T-cell (primary cell): Measurements from ENCODE around the gene ITGA4. TPM values are rescaled to one million over a fixed set of nuclear protein-coding genes. Genes with fewer than 3 reads are reported as not detected.

Source experiments
- ATAC-seq, 4 experiments: fragments of 200-7000 bp in 3 of 4; fragments of 150-1000 bp in 1 of 4; cut with Tn5 transposase; replicated peaks in 1 of 4; 1 replicate in 3 of 4; 2 replicates in 1 of 4; pipeline ENCODE4 v1.10.0; 2021; ENCODE audit warnings: moderate library complexity in 3 of 4, mild to moderate bottlenecking in 2 of 4, moderate number of reproducible peaks in 1 of 4
- CTCF ChIA-PET, 2 donors: fragments of 300-600 bp; sonication (Branson Sonifier 250); formaldehyde crosslinking; loops; one replicate each; lab custom pipeline; 2022; ENCODE audit warnings: antibody characterized with exemption in 2 of 2; lab: Charles Lee
- POLR2A ChIA-PET, 2 donors: fragments of 300-600 bp; sonication (Branson Sonifier 250); formaldehyde crosslinking; loops; one replicate each; lab custom pipeline; 2022; ENCODE audit warnings: antibody characterized with exemption in 2 of 2; lab: Charles Lee
- DNase-seq, 35 experiments: peaks; one replicate each; pipeline versions ENCODE4 v3.0.0 to v3.0.0-alpha.2; 2013 to 2023
- H3K27ac ChIP-seq: one replicate; pipeline ENCODE4 v1.5.1; 2013; ENCODE audit warnings: low read length
- H3K27me3 ChIP-seq, 2 experiments: replicated peaks in 1 of 2; 1 replicate in 1 of 2; 2 replicates in 1 of 2; pipeline versions ENCODE4 v1.6.1 to v1.7.0; 2013; ENCODE audit warnings: low read length in 1 of 2, mixed read lengths in 1 of 2; ENCODE audit not compliant: control insufficient read depth in 2 of 2, insufficient read depth in 2 of 2; ENCODE audit errors: extremely low read depth in 1 of 2
- H3K36me3 ChIP-seq, 2 donors: 1 replicate in 1 of 2; 2 replicates in 1 of 2; pipeline versions ENCODE4 v1.6.1 to v1.7.0; 2013; ENCODE audit warnings: low read length in 1 of 2; ENCODE audit not compliant: control insufficient read depth in 2 of 2, insufficient read depth in 1 of 2; ENCODE audit errors: extremely low read depth in 1 of 2
- H3K4me1 ChIP-seq, 2 experiments: 1 replicate in 1 of 2; 2 replicates in 1 of 2; pipeline versions ENCODE4 v1.6.1 to v1.7.0; 2013; ENCODE audit warnings: low read length in 2 of 2, mixed read lengths in 1 of 2; ENCODE audit not compliant: insufficient read depth in 2 of 2, control insufficient read depth in 1 of 2; ENCODE audit errors: extremely low read depth in 1 of 2
- H3K4me3 ChIP-seq, 2 donors: 1 replicate in 1 of 2; 2 replicates in 1 of 2; pipeline versions ENCODE4 v1.5.1 to v1.7.0; 2013; ENCODE audit warnings: mild to moderate bottlenecking in 2 of 2, low read length in 1 of 2, moderate library complexity in 1 of 2; ENCODE audit not compliant: control insufficient read depth in 1 of 2; ENCODE audit errors: extremely low read depth in 1 of 2
- H3K9me3 ChIP-seq: 2 replicates; pipeline ENCODE4 v1.7.0; 2013
- H3K27ac Mint-ChIP-seq, 2 donors: one replicate each; pipeline ENCODE4 v1.8.0; 2020 to 2021; ENCODE audit warnings: mild to moderate bottlenecking in 2 of 2, mixed read lengths in 2 of 2
- H3K27me3 Mint-ChIP-seq, 2 donors: one replicate each; pipeline ENCODE4 v1.8.0; 2021 to 2022; ENCODE audit warnings: mixed read lengths in 2 of 2
- H3K36me3 Mint-ChIP-seq: one replicate; pipeline ENCODE4 v1.8.0; 2021; ENCODE audit warnings: mixed read lengths
- H3K4me1 Mint-ChIP-seq, 3 donors: one replicate each; pipeline ENCODE4 v1.8.0; 2020 to 2022; ENCODE audit warnings: mixed read lengths in 3 of 3, mild to moderate bottlenecking in 1 of 3
- H3K4me3 Mint-ChIP-seq, 3 donors: one replicate each; pipeline ENCODE4 v1.8.0; 2020 to 2022; ENCODE audit warnings: mild to moderate bottlenecking in 3 of 3, mixed read lengths in 3 of 3, moderate library complexity in 3 of 3
- H3K9me3 Mint-ChIP-seq, 3 donors: one replicate each; pipeline ENCODE4 v1.8.0; 2020 to 2022; ENCODE audit warnings: mixed read lengths in 3 of 3
- WGBS: methylation state at CpG from one replicate; pipeline ENCODE4 v1.1.5; 2013; ENCODE audit warnings: missing lambda C conversion rate; ENCODE audit not compliant: insufficient coverage; 5-methylcytosine and 5-hydroxymethylcytosine counted together
- total RNA-seq, 35 experiments: library from RNA in 6 of 35; stranded (reverse) in 6 of 35; fragments of 120-200 nt in 1 of 35; gene quantifications; one replicate each; pipeline versions ENCODE4 v1.2.1 to v1.2.4 and lab custom pipeline; 2013 to 2026

ITGA4 gene
- total RNA-seq (100 to 1,000 TPM; 150 to 318 (median 255) TPM), total RNA-seq (lab: John Stamatoyannopoulos, UW) (95.0 to 932 (median 389) reads per million in 29 experiments)
- 545 TPM for total RNA-seq (2013)

DNA sequence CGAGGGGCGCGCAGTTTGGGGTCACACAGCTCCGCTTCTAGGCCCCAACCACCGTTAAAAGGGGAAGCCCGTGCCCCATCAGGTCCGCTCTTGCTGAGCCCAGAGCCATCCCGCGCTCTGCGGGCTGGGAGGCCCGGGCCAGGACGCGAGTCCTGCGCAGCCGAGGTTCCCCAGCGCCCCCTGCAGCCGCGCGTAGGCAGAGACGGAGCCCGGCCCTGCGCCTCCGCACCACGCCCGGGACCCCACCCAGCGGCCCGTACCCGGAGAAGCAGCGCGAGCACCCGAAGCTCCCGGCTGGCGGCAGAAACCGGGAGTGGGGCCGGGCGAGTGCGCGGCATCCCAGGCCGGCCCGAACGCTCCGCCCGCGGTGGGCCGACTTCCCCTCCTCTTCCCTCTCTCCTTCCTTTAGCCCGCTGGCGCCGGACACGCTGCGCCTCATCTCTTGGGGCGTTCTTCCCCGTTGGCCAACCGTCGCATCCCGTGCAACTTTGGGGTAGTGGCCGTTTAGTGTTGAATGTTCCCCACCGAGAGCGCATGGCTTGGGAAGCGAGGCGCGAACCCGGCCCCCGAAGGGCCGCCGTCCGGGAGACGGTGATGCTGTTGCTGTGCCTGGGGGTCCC, at the start of gene ITGA4:
ITGA4 (plus strand) TSS at position 266 of the 620 bp plus-strand sequence; CDS start at position 535, 269 bp downstream.
- Histone ChIP-seq H3K27ac (peak within 1 kb of the TSS; percentile 98), H3K36me3 (no peaks in the 10 kb centered on the region), H3K9me3 (no peaks in the 10 kb centered on the region), H3K4me1 (peaks cover 17 to 44% of the 10 kb centered on the region in 2 experiments), H3K27me3 (no peaks in the 10 kb centered on the region), H3K4me3 (peak within 1 kb of the TSS; percentile 84 to 97)
- CTCF ChIA-PET, result interaction anchor here (0.6 to 4.2 kb wide), 16 partner anchors 9 to 353 kb away, joined by 3 to 37 read pairs (median 3); no protein-coding TSS in a partner anchor
- 0% methylated on average over 58 of the region's 67 CpGs for WGBS
- peak within 1 kb of the TSS; percentile 94 to 98 for H3K27ac Mint-ChIP-seq
- no peaks in the 10 kb centered on the region for H3K27me3 Mint-ChIP-seq
- ATAC-seq (peak; percentile 84 to 90 (median 88)), DNase-seq (peak; percentile 66 to 92 (median 82))
- no peaks in the 10 kb centered on the region for H3K9me3 Mint-ChIP-seq
- POLR2A ChIA-PET, result interaction anchor here (0.6 to 1.2 kb wide), 7 partner anchors 9 to 334 kb away, joined by 3 to 6 read pairs (median 4); no protein-coding TSS in a partner anchor
- H3K36me3 Mint-ChIP-seq, result peaks cover 25% of the 10 kb centered on the region
- peak within 1 kb of the TSS; percentile 90 to 97 (median 94) for H3K4me3 Mint-ChIP-seq
- H3K4me1 Mint-ChIP-seq, result peaks cover 43 to 70% (median 49%) of the 10 kb centered on the region in 3 donors

DNA sequence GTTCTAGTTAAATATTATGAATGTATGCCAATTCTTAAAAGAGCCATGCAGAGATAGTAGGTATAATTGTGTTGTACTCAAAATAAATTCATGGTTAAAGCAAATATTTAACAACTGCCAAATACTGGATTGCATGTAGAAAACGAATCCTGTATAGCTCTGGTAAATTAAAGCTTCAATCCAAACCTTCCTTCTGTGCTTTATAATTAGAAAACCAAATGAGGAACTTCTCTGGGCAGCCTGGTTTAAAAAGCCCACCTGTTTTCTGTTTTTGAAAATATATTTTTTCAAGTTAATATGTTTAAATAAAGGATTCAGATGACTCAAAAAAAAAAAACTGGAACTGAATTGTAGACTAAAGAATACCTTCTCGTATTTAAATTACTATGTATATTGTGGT, 48.3 kb upstream of the ITGA4 start:
- H3K9me3 ChIP-seq, result no peaks in the 10 kb centered on the region
- CTCF ChIA-PET, result no interaction called here
- no peak overlapping the region for H3K4me3 Mint-ChIP-seq
- H3K36me3 Mint-ChIP-seq, result peaks cover 25% of the 10 kb centered on the region
- DNase-seq (no peak), ATAC-seq (no peak)
- no peak overlapping the region for H3K27ac Mint-ChIP-seq
- POLR2A ChIA-PET, result interaction anchor here in 1 of 2 donors (0.7 kb wide), 1 partner anchor 12 kb away, joined by 6 read pairs; no protein-coding TSS in a partner anchor
- no peaks in the 10 kb centered on the region for H3K27me3 Mint-ChIP-seq
- peaks cover 6 to 10% (median 9%) of the 10 kb centered on the region in 3 donors for H3K9me3 Mint-ChIP-seq
- no peaks in the 10 kb centered on the region for H3K36me3 ChIP-seq
- WGBS, result no CpG with 5 or more reads among the region's 2 CpGs
- H3K4me3 ChIP-seq, result no peak overlapping the region
- no peaks in the 10 kb centered on the region for H3K27me3 ChIP-seq
- H3K4me1 ChIP-seq, result no peaks in the 10 kb centered on the region
- H3K4me1 Mint-ChIP-seq, result peaks cover 5 to 24% (median 16%) of the 10 kb centered on the region in 3 donors
- no peak overlapping the region for H3K27ac ChIP-seq

DNA sequence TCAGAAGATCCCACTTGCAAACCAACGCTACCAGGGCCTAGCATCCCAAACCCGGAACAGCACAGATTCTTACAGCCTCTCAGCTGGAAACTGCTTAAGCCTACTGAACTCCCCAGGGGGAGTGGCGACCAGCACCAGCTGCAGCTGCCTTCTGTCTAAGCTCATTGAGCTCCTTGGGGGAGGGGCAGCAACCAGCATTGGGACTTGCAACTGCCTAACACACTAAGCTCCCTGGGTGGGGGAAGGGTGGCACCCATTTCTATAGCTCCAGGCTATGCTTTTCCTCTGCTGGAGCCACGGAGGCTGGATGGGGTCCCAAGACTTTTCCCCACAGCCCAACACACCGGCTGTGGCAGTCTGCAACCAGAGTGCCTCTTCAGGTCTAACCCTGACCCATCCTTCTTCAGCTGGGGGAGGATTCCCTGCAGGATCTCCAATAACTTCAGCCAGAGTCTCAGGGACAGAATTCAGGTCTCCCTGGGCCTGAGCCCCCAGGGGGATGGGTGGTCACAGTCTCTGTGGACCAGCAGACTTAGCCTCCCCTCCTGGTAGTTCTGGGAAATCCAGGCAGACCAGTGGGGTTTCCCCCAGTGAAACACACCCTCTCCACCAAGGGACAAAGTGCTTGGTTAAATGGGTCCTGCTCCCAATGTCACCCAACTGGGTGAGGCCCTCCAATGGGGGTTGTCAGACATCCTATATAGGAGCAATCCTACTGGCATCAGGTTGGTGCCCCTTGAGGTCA, 45.9 kb upstream of the ITGA4 start:
- peaks cover 9 to 30% (median 21%) of the 10 kb centered on the region in 3 donors for H3K9me3 Mint-ChIP-seq
- no peaks in the 10 kb centered on the region for H3K9me3 ChIP-seq
- 75% methylated on average over 4 of the region's 5 CpGs for WGBS
- DNase-seq (peak in 1 of 35 experiments; percentile 15), ATAC-seq (no peak)
- no peaks in the 10 kb centered on the region for H3K36me3 ChIP-seq
- H3K27me3 Mint-ChIP-seq, result no peaks in the 10 kb centered on the region
- H3K4me3 ChIP-seq, result no peak overlapping the region
- H3K4me3 Mint-ChIP-seq, result no peak overlapping the region
- CTCF ChIA-PET, result no interaction called here
- H3K36me3 Mint-ChIP-seq, result peaks cover 26% of the 10 kb centered on the region
- peaks cover 6 to 16% (median 13%) of the 10 kb centered on the region in 3 donors for H3K4me1 Mint-ChIP-seq
- H3K27me3 ChIP-seq, result no peaks in the 10 kb centered on the region
- H3K27ac Mint-ChIP-seq, result no peak overlapping the region
- H3K27ac ChIP-seq, result no peak overlapping the region
- POLR2A ChIA-PET, result interaction anchor here in 1 of 2 donors (0.6 kb wide), 1 partner anchor 47 kb away, joined by 3 read pairs; no protein-coding TSS in a partner anchor
- H3K4me1 ChIP-seq, result no peaks in the 10 kb centered on the region

DNA sequence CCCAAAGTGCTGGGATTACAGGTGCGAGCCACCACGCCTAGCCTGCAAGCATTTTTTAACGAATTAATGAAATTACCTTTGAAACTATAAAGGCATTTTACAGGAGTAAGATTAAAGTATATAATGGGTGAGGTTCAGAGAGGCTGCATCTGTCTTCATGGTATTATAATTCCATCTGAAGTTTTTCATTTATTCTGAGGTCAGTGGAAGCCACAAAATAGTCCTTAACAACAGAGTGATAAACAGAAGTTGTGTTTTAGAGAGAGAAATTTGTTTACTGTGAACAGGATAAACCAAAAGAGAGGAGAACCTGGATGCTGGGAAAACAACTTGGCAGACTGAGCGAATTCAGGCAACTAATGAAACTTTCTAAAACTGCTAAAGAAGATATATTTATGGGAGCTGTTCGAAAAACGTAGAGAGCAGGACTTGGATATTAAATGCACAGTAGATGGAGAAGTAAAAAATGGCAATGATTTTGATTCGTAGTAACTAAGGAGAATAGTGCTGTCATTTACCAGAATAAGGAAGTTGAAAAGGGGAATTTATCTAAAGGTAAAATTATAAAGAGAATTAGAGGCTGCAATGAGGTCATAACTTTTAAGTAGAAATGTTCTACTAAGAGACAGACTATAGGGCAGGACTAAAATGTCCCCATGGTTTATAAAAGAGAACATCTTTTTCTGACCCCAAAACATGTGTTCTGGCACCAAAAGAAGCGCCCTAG, 37.9 kb upstream of the ITGA4 start:
- Histone ChIP-seq H3K36me3 (no peaks in the 10 kb centered on the region), H3K4me3 (no peak overlapping the region), H3K27me3 (no peaks in the 10 kb centered on the region), H3K9me3 (no peaks in the 10 kb centered on the region), H3K4me1 (peaks cover 2 to 3% of the 10 kb centered on the region in 2 experiments), H3K27ac (no peak overlapping the region)
- DNase-seq (no peak), ATAC-seq (no peak)
- 97% methylated on average over 5 of the region's 8 CpGs for WGBS
- CTCF ChIA-PET, result no interaction called here
- POLR2A ChIA-PET, result no interaction called here
- Mint-ChIP-seq H3K27ac (no peak overlapping the region), H3K27me3 (no peaks in the 10 kb centered on the region), H3K4me1 (peaks cover 19 to 38% (median 24%) of the 10 kb centered on the region in 3 donors), H3K4me3 (no peak overlapping the region), H3K9me3 (peaks cover 0 to 16% (median 10%) of the 10 kb centered on the region in 3 donors), H3K36me3 (peaks cover 4% of the 10 kb centered on the region)

DNA sequence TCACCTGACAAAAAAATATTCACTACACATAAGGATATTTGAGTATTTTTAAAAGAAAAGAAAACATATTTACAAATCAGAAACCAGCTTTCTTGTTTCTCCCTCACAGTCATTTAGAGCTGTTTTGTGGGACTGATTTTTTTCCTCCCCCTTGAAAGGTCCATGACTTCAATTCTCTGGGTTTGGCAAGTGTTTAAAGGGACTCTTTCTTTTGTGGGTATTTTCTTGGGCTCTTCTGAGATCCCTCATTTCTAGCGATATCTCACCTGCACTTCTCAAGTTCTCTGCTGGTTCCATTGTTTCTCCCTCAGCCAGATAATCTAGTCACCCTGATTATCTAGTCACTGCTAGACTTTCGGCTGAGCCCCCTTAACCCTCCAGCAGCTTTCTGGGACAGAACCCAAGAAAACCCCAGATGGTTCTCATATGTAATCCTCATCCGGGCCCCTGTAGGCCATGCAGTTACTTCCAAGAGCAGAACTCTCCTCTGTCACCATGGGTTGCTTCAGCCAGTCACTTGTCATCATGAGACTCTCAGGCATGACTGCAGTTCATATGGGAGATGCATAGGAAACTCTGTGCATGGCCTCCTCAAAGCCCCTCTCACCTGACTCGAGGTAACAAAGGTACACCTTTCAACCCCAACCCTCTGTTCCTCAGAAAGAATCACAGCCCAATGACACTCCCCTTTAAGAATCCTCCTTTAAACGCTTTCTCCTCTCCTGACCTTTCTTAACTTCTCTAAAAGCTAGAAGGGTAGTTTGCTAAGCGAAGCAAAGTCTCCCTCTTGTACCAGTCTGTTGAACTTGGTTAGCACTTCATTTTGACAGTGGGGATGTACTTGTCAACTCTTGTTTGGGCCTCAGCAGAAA, 36.7 kb upstream of the ITGA4 start:
- Histone ChIP-seq H3K27ac (peak overlapping the region; percentile 30), H3K4me3 (no peak overlapping the region), H3K36me3 (no peaks in the 10 kb centered on the region), H3K27me3 (no peaks in the 10 kb centered on the region), H3K9me3 (no peaks in the 10 kb centered on the region), H3K4me1 (peaks cover 2 to 3% of the 10 kb centered on the region in 2 experiments)
- WGBS, result 95% methylated on average over 2 of the region's 6 CpGs
- Mint-ChIP-seq H3K9me3 (peaks cover 0 to 4% (median under 1%) of the 10 kb centered on the region in 3 donors), H3K4me3 (peak overlapping the region in 1 of 3 donors; percentile 8), H3K4me1 (peaks cover 19 to 36% (median 24%) of the 10 kb centered on the region in 3 donors), H3K27me3 (no peaks in the 10 kb centered on the region), H3K27ac (peak overlapping the region; percentile 33 to 88), H3K36me3 (no peaks in the 10 kb centered on the region)
- peak in 1 of 4 experiments; percentile 24 for ATAC-seq
- DNase-seq, result no peak
- CTCF ChIA-PET, result no interaction called here
- POLR2A ChIA-PET, result no interaction called here
